ENCODE data around the gene HSPA1A. TPM values are rescaled to one million over a fixed set of nuclear protein-coding genes. Genes with fewer than 3 reads are reported as not detected.
A peak's percentile ranks its signal among the peaks of the same experiment; 100 is the strongest.
"Not testable (repeated sequence)": the region's sequence is repeated elsewhere in the genome, so short reads cannot be mapped to it uniquely, and the experiment has no call there.

The HSPA1A gene
- total RNA-seq, 1 experiment from 2014 or later, result 57.2 TPM

- peaks cover 71% of the 10 kb centered on the region for H3K4me1 Mint-ChIP-seq
- CTCF ChIA-PET, result interaction anchor here (0.6 to 2.1 kb wide), 5 partner anchors 15 to 130 kb away, joined by 3 to 9 read pairs (median 4); partner anchors contain the start of genes DDAH2 and LSM2
- POLR2A ChIA-PET, result interaction anchor here (1.0 to 1.3 kb wide), 2 partner anchors 12 to 15 kb away, joined by 4 to 10 read pairs; partner anchors contain the start of gene LSM2
Measured at GRCh38 chr6:31822036-31822821, 6.9 kb downstream of the HSPA1A start.

GRCh38 chr6:31823592-31824196, 8.4 kb downstream of the HSPA1A start:
- H3K36me3 Mint-ChIP-seq; DNase-seq (ENCODE audit: low spot score); H3K27me3 Mint-ChIP-seq (ENCODE audit: low read depth); ATAC-seq; POLR2A ChIA-PET; H3K9me3 Mint-ChIP-seq: not testable (repeated sequence)
- Mint-ChIP-seq H3K4me3 (peak overlapping the region; percentile 39), H3K27ac (peak overlapping the region; percentile 88), H3K4me1 (peaks cover 57% of the 10 kb centered on the region)
- CTCF ChIA-PET, result interaction anchor here (1.2 to 1.4 kb wide), 3 partner anchors 28 to 57 kb away, joined by 4 to 6 read pairs (median 5); partner anchors contain the start of gene VARS1

More at GRCh38 chr6:31822036-31822821, 6.9 kb downstream of the HSPA1A start:
- DNase-seq (ENCODE audit: low spot score), result peak; percentile 58
- H3K4me3 Mint-ChIP-seq, result peak overlapping the region; percentile 91
- 0 out of 2 replicates have a peak, but pooled peaks have one; percentile 10 for TF ChIP-seq GABPB1 (CRISPR knock-in tag; IDR thresholded peaks at IDR 0.05)
- TF ChIP-seq ZNF232 (CRISPR knock-in tag; IDR thresholded peaks at IDR 0.05), result no peak
- no peak for TF ChIP-seq ZNF425 (CRISPR knock-in tag; conservative IDR thresholded peaks at IDR 0.05)
- no peak for TF ChIP-seq PRRX2 (CRISPR knock-in tag; IDR thresholded peaks at IDR 0.05)
- TF ChIP-seq NFE2L1 (CRISPR knock-in tag; IDR thresholded peaks at IDR 0.05), result peak; percentile 95
- no peak for TF ChIP-seq EMX1 (CRISPR knock-in tag; IDR thresholded peaks at IDR 0.05)
- no peak for TF ChIP-seq ARID4B (CRISPR knock-in tag; IDR thresholded peaks at IDR 0.05; ENCODE audit: borderline replicate concordance)
- TF ChIP-seq ZBTB43 (CRISPR knock-in tag; IDR thresholded peaks at IDR 0.05), result no peak
- TF ChIP-seq USF1 (CRISPR knock-in tag; IDR thresholded peaks at IDR 0.05), result peak; percentile 23; the same call in 1 of the 2 replicates
- no peak for TF ChIP-seq GTF2I (CRISPR knock-in tag; conservative IDR thresholded peaks at IDR 0.05)
- no peak for TF ChIP-seq ZNF281 (CRISPR knock-in tag; IDR thresholded peaks at IDR 0.05)
- peak; percentile 7 for ATAC-seq
- H3K9me3 Mint-ChIP-seq, result no peaks in the 10 kb centered on the region; the same call in 1 of the 2 replicates
- peak overlapping the region; percentile 98 for H3K27ac Mint-ChIP-seq
- H3K36me3 Mint-ChIP-seq, result peaks cover 4% of the 10 kb centered on the region; the same call in 1 of the 2 replicates
- no peaks in the 10 kb centered on the region; the same call in 1 of the 2 replicates for H3K27me3 Mint-ChIP-seq (ENCODE audit: low read depth)

All from WTC11 (cell line).